PC-9 (cell line): ENCODE results near the gene RAET1G.

Source experiments
- EZH2 ChIP-seq: fragments of 200-600 bp; sonication (generic); IDR thresholded peaks from 2 replicates; pipeline ENCODE4 v1.8.0; 2017; ENCODE audit warnings: antibody characterized with exemption, low read depth
- TF ChIP-seq, protein P1 (sequence below): fragments of 200-600 bp; sonication (generic); conservative IDR thresholded peaks from 2 replicates; pipeline ENCODE4 v1.6.1; 2017; ENCODE audit warnings: mixed run types, antibody characterized with exemption, mild to moderate bottlenecking, moderate library complexity

DNA sequence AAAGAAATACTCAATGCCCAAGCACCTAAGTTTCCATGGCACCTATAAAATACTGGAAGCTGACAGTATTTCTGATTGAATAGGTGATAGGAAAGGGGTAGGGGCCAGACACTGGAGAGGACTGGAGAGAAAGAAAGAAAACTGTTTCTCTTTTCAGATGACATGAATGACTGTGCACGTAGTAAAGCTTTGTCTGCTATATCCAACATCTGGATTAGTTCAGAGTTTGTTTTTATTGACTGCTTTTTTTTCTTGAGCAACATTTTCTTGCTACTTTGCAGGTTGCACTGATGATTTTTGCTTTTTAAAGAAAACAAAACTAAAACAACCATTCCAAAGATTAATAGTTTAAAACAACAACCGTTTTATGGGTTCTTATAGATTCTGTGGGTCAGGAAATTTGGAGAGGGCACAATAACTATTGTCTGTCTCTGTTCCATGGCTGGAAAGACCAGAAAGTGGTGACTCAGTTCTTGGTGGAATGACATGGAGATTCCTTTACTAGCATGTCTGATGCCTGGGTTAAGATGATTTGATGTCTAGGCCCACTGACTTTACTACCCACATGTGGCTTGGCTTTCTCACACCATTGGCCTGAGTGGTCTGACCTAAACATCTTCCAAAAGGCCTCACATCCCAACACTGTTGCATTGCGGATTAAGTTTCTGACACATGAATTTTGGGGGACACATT lies 46.5 kb downstream of the RAET1G start:
- TF ChIP-seq EZH2: no peak
- TF ChIP-seq, protein P1, sequence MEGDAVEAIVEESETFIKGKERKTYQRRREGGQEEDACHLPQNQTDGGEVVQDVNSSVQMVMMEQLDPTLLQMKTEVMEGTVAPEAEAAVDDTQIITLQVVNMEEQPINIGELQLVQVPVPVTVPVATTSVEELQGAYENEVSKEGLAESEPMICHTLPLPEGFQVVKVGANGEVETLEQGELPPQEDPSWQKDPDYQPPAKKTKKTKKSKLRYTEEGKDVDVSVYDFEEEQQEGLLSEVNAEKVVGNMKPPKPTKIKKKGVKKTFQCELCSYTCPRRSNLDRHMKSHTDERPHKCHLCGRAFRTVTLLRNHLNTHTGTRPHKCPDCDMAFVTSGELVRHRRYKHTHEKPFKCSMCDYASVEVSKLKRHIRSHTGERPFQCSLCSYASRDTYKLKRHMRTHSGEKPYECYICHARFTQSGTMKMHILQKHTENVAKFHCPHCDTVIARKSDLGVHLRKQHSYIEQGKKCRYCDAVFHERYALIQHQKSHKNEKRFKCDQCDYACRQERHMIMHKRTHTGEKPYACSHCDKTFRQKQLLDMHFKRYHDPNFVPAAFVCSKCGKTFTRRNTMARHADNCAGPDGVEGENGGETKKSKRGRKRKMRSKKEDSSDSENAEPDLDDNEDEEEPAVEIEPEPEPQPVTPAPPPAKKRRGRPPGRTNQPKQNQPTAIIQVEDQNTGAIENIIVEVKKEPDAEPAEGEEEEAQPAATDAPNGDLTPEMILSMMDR: no peak
